NCI-H146 treated with DMSO at 0.1 percent for 48 hours (cell line): ENCODE data around the gene AFAP1.

Experiments used
- DNase-seq: peaks from one replicate; lab custom pipeline; 2025; ENCODE audit not compliant: unreplicated experiment; lab: John Stamatoyannopoulos, UW

The AFAP1 gene

DNA sequence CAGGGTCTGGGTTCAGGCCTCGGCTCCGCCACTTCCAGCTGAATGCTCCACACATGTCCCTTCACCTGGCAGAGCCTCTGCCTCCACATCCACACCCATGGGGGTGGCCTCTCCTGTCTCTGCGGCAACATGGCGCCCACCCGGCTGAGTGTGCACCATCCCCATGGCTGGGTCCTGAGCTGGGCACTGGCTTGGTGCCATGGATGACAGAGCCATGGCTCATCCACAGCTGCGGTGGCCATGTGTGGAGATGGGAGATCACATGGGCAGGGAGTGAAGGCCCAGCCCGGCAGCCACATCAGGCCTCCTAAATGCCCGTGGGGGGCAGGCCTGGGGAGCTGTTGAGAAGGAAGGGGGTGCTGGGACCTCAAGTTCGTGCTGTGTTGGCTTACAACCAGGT lies 213.7 kb downstream of the AFAP1 start:
- no peak for DNase-seq

DNA sequence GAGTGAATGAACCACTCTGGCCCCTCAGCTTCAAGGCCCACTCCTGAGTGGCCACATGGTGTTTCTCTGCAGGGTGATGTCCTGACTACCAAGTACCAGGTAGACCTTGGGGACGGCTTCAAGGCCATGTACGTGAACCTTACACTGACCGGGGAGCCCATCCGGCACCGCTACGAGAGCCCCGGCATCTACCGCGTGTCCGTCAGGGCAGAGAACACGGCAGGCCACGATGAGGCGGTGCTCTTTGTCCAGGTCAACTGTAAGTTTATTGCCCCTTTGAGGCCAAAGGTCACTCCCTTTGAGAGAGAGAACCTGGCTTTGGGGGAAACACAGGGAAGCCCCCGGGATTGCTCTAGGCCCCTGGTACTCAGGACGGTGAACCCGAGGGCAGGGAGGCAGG lies 216.0 kb downstream of the AFAP1 start:
- no peak for DNase-seq

DNA sequence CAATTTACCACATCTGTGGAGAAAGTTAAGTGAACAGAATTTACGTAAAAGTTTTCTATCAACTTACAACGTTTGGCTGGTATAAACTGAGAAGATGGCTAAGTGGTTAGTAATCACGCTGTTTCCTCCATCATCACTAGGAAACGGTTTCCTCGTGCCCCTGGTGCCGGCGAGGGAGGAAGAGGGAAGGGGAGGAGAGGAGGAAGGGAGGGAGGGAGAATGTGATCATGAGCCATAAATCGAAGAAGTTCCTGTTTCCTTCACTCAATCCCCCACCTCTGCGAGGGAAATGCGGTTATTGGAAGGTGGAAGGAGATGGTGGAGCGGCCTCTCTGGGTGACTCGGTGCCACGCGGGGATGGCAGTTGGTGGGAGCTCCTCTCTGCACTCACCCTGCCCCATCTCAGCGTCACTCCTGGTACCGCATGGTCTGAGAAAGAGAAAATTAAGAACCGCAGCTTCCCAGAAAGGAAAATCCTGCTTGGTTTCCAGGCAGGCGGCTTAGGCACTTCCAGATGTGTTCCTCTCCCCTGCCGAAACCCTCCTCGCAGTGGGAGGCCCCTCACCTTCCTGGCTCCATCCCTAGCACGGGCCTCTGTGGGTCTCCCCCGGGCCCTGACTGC lies 216.8 kb downstream of the AFAP1 start:
- no peak for DNase-seq

DNA sequence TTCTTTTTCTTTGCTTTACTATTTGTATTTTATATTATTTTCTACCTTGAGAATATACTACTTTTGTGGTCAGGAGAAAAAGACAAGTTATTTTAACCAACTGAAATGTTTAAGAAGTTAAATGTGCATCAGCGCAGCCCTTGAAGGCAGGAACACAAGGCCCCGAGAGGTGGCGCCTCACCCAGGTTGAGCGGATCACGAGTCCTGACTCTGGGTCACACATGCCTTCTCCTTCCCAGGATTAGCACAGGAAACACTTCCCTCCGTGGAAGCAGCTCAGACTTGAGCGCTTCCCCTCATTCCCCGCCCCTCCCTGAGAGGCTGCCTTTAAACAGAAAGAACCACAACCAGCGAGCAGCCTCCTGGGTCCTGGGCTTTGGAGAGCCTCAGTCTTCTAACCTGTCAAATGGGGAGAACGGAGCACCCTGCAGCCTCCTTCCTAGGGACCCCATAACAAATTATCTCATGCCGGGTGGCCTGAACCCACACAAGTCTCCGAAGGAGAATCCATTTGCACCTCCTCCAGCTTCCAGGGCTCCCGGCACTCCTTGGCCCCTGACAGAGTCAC lies 217.6 kb downstream of the AFAP1 start:
- no peak for DNase-seq

DNA sequence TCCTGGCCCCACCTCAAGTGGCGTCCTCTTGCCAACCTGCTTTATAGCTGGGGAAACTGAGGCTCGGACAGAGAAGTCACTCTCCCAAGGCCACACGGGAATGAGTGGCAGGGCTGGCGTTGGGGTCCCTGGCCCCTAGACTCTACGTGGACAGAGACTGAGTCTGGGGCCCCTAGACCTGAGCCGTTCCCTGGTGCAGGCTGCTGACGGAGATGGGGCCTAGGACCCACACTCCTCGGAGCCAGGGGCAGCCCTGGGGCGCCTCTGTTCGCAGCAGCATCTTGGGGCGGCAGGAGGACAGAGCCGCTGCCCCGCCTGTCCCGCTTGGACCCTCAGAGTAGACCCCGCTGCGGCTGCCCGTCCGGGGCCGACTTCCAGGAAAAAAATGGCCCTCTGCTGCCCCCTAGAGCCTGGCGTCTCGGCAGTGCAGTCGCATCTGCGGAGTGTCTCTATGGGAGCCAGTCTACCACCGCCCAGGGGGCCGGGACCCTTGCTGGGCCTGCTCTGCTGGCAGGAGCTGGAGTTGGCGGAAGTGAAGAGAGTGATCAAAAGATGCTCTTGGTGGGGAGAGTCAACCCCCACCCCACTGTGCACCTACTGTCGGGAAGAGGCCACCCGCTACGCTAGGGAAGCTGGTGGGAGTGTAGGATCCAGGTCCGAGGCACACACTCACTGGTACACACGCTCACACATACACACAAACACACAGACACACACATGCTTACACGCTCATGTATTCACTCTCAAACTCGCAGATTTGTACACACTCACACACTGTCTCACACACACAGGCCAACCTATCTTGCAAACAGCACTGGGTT lies 220.1 kb downstream of the AFAP1 start:
- DNase-seq = no peak

DNA sequence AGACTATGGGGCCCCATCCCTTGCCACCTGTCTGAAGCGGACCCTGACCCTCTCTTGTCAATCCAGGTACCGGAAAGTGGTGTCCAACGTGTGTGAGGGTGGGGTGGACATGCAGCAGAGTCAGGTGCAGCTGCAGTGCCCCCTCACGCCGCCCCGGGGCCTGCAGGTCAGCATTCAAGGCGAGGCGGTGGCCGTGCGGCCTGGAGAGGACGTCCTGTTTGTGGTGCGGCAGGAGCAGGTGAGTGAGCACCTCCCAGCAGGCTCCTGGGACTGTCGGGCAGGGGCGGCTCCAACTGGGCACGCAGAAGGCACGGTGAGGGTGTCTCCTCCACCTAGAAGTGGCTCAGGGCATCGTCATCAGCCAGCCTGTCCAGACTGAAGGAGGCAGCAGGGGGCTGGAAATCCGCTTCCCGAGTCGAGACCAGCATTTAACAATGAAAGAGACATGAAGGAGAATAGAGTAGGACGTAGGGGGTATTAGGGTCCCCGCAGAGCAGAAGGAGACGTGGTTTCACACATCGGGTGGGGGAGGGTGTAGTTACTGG lies 221.6 kb downstream of the AFAP1 start:
- no peak for DNase-seq

DNA sequence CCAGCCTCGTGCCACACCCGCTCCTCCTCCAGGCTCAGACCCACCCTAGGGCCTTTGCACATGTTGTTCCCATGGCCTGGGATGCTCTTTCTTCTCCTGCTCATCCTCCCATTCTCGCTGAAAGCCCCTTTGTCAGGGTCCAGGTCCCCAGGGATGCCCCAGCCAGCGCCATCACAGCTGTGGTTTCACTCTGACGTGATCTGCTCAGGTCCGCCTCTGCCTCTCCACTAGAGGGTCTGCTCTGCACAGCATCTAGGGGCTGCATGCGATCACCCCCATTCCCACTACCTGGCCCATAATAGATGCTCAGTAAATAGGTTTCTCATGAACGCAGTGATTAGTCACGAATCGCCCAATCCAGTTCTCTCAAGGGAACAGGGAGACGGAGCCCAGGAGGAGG lies 222.5 kb downstream of the AFAP1 start:
- DNase-seq = no peak

DNA sequence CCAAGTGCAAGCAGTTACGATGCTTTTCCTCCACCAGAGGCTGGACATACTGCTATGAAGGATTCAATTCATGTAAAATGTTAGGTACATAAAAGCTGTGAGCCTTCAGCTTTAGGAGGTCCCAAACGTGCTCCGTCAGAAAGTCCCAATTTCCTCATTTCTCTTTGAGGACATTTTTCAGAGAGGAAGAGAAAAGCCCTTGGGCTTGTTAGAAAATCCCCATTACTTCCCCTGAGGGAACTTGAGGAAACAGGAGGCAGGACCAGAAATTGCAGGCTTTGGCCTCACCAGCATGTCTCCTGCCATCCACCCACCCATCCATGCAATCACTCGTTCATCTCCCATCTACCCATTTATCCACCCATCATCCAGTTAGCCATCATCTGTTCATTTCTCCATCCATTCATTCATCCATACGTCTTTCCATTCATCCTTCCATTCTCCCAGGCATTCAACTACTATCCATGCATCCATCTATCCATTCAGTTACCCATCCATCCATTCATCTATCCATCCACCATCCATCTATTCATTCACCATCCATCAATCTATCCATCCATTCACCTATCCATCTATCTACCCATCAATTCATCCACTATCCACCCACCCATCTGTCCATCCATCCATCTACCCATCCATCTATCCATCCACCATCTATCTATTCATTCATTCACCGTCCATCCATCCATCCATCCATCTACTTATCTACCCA lies 223.5 kb downstream of the AFAP1 start:
- no peak for DNase-seq

DNA sequence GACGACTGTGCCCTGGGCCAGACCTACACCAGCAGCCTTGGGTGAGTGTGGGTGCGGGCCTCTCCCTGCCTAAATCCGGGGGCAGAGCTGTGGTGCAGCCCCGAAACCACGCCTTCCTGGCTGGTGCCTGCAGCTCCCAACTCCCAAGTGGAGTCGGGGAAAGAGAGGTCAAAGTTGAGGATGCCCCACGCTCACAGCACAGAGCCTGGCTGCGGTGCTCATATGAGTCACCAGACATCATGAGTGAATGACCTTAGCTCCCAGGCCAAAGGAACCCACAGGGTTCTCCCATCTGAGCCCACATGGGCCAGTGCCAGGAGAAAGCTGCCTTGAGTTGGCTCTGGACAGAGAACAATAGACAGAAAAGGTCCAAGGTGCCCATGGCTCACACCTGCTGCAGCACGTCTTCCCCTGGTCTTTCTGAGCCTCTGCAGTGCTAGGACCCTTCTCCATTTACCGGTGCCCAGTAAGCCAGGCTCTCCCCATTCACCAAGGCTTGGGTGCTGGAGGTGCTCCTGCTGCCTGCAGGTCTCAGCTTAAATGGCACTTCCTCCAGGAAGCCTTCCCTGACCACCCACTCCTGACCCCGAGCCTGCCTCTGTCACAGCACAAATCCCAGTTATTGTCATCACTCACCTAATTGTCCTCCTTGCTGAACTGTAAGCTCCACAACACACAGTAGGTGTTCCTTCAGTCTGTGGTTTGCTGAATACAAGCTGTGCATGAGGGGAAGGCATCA lies 224.2 kb downstream of the AFAP1 start:
- no peak for DNase-seq

DNA sequence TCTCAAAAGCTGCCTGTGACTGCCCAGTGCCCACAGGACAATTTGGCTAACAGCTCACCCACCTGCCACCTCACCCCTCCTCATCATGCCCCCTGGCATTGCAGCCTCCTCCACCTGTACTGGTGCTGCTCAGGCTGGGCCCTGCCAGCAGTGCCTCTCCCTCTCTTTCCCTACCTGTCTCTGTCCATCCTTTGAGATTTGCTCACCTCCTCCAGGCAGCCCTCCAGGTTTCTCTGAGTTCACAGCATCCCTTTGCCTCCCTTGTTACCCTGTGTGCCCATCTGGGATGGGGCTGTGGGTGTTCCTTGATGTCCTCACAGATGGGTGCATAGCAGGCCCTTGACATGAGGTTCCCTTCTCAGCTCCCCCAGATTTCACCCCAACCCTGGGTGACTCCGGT lies 224.9 kb downstream of the AFAP1 start:
- no peak for DNase-seq

DNA sequence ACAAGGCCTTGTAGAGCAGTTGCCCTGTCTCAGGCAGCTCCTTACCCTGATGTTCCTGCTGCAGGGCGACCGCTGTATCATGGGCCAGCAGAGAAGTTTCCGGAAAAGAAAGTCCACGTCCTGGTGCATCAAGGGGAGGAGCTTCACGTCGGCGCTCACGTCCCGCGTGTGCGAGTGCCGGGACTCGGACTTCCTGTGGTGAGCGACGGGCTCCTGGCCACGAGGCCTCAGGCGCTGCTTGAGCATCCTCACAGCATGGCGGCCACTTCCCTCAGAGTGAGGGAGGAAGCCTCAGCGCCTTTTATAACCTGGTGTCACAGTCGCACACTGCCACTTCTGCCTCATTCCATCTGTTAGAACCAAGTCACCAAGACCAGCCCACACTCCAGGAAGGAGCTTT lies 225.5 kb downstream of the AFAP1 start:
- no peak for DNase-seq

DNA sequence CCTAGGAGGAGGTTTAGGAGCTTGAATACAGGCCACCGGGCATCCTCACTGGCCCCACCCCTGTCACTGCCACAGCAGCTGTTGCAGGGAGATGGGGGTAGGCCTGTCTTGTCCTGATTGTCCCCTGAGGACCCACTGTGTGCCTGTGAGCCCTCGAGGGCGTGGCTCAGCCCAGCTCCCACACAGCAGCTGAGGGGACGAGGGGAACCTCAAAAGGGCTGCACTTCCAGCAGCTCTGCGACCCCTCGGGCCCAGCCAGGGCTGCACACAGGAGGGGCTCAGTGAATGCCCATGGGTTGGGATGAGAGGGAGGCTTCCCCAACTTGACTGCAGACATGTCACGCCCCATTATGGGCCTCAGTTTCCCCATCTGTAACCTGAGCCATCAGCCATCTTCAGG lies 225.9 kb downstream of the AFAP1 start:
- no peak for DNase-seq

DNA sequence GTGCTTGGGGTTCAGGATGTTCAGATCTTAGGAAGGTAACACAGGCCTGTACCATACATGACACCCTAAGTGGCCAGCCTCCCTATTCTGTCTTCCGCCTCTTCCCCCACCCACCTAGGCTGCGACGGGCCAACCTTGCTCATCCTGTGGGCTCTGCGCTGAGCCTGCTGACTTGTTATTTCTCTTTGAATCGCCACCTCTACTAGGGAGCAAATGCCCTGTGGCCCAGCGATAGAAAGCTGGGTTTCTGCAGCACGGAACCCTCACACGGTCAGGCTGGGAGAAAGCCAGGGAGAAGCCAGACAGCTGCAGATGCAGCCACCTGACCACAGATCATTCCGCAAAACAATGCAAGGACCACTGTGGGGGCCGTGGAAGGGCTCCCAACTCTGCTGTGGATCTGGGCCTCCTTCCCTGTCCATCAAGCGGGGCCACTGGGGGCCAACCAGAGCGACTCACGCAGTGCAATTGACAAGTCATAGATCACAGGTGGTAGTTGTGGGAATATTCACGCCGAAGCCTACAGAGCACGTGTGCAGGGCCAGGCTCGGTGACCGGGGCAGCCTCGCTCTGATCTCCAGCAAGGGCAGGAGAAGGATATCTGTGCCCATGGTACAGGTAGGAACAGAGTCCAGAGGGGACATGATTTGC lies 227.5 kb downstream of the AFAP1 start:
- no peak for DNase-seq

DNA sequence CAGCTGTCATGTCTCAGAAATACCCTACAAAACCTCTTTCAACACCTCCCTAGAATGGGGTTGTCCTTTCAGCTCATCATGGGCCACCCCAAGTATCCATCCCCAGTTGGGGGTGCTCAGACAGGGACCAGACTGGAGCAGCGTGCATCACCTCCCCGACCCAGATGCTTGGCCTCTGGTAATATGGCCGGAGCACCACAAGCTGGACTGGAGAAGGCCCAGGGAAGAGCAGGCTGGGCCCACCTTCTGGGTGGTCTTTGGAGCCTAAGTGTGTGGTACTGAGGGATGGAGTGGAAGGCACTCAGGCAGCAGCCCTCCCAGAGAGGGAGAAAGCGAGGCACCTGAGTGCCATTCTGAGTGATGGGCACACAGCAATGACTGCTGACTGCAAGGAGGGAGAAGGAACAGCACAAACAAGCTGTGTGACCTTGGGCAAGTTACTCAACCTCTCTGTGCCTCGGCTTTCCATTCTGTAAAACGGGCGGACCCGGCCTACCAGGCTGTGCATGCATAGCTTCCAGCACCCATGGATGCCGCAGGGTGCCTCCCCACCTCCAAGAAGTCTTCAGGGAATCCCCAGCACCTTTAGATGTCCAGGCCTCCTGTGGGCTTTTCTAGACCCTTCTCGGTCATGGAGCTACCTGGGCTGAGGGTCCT lies 228.2 kb downstream of the AFAP1 start:
- DNase-seq = no peak

DNA sequence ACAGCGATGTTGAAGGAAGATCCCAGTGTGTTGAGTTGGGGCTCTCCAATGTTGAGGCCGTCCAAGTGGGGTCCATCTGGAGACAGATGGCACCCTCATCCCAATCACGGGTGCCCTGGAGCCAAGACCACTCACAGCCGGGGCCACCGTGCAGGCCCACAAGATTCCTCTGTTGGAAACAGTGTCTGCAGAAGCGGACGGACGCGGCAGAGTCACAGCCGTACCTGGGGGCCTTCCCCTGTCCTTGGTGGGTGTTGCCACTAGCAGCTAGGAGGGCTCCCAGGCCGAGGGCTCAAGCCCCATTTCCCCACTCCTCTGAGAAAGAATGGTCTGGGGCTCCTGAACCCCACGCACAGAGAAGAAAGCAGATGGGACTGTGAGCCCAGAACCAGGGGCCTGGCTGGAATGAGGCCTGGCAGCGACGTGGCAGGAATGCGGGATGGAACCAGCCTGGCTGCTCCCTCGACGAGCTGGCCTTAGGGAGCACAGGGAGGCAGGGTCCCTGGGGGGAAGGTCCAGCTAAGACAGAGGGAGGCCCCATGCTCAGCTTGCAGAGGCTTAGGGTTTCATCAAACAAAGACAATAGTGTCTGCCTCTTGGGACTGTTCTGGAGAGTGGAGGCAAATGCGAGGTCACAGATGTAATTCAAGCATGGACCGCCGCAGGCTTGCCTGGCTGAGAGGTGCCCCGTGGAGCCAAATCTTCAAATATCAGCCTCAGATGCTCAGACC lies 228.9 kb downstream of the AFAP1 start:
- DNase-seq = no peak

DNA sequence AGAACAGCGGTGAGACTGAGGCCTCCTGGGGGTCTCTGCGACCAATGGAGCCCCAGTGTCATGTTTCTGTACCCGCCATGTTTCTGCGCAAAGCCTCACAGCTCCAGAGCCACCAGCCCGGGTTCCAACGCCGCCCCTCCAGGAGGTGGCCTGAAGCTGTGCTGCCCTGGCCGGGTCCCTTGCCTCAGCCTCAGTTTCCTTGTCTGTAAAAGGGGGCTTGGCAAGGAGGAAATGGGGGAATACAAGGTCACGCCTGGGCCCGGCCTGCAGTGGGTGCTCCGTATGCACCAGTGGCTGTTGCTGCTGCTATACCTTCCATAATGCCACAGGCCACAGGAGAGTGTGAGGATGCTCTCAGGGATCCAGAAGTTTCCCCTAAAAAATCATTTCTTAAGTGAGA lies 229.5 kb downstream of the AFAP1 start:
- no peak for DNase-seq

DNA sequence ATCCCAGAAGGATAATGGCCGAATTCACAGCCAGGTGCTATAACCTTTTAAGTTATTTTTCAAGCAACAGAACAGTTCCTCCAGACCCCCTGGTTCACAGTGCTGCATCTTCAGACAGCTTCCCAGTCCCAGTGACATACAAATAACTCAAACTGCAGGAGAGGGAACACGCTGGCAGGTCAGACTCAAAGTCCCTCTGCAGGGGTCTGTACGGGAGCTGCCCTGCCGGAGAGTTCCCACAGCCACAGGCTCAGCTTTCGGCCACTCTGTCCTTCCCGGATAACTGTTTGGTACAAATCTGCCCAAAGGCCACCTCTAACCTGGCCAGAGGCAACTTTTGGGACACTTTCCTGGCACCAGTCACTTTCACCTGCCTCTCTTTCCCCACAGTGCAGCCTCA lies 230.2 kb downstream of the AFAP1 start:
- DNase-seq = no peak

DNA sequence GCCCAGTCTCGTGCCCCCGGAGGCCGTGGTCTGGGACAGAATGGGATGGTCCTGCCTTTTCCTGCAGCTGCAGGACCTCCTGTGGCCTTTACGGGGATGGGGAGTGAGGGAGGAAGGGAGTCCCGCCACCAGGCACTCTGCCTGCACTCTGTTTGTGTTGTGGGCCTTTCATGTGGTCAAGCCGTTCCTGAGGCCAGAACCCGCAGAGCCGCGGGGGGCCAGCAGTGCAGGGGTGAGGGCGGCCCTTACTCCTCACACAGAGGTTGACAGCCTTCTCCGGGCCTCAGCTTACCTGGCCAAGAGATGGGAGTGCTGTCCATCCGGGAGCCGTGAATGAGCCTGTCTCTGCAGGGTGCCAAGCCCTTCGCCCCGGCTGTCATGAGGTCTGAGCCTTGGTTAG lies 230.7 kb downstream of the AFAP1 start:
- no peak for DNase-seq
